Lower leg skin (tissue), 3 donors: Measurements from ENCODE around the gene TPK1.
"Not testable (repeated sequence)": the region's sequence is repeated elsewhere in the genome, so short reads cannot be mapped to it uniquely, and the experiment has no call there.

Source experiments
- POLR2A ChIP-seq, 2 donors: fragments of 450-650 bp; IDR thresholded peaks; one replicate each; pipeline ENCODE4 v1.6.1; 2016 to 2017; ENCODE audit warnings: antibody characterized with exemption in 2 of 2, mild to moderate bottlenecking in 1 of 2, moderate library complexity in 1 of 2
- TF ChIP-seq, protein P1 (sequence below), 3 donors: fragments of 450-650 bp; IDR thresholded peaks; one replicate each; pipeline ENCODE4 v1.5.1; 2016; ENCODE audit warnings: antibody characterized with exemption in 3 of 3, mild to moderate bottlenecking in 3 of 3, moderate library complexity in 2 of 3

DNA sequence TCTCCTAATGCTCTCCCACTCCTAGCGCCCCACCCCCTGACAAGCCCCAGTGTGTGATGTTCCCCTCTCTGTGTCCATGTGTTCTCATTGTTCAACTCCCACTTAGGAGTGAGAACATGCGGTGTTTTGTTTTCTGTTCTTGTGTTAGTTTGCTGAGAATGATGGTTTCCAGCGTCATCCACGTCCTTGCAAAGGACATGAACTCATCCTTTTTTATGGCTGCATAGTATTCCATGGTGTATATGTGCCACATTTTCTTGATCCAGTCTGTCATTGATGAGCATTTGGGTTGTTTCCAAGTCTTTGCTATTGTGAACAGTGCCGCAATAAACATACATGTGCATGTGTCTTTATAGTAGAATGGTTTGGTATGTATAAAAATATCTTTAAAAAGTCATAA lies 261.1 kb downstream of the TPK1 start:
- TF ChIP-seq, protein P1, sequence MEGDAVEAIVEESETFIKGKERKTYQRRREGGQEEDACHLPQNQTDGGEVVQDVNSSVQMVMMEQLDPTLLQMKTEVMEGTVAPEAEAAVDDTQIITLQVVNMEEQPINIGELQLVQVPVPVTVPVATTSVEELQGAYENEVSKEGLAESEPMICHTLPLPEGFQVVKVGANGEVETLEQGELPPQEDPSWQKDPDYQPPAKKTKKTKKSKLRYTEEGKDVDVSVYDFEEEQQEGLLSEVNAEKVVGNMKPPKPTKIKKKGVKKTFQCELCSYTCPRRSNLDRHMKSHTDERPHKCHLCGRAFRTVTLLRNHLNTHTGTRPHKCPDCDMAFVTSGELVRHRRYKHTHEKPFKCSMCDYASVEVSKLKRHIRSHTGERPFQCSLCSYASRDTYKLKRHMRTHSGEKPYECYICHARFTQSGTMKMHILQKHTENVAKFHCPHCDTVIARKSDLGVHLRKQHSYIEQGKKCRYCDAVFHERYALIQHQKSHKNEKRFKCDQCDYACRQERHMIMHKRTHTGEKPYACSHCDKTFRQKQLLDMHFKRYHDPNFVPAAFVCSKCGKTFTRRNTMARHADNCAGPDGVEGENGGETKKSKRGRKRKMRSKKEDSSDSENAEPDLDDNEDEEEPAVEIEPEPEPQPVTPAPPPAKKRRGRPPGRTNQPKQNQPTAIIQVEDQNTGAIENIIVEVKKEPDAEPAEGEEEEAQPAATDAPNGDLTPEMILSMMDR (IDR thresholded peaks at IDR 0.05): not testable (repeated sequence)
- TF ChIP-seq POLR2A (IDR thresholded peaks at IDR 0.05): not testable (repeated sequence)
